GM12878 (cell line): ENCODE results near the gene GRK5. TPM values are rescaled to one million over a fixed set of nuclear protein-coding genes. Genes with fewer than 3 reads are reported as not detected.
A peak's percentile ranks its signal among the peaks of the same experiment; 100 is the strongest.

Experiments
- BCL11A ChIP-seq: IDR thresholded peaks from 2 replicates; pipeline ENCODE4 v1.6.1; 2011; ENCODE audit warnings: low read depth, low read length
- MLLT1 ChIP-seq: fragments of 450-650 bp; IDR thresholded peaks from 2 replicates; pipeline ENCODE4 v1.6.1; 2016; ENCODE audit warnings: mild to moderate bottlenecking
- NFIC ChIP-seq: IDR thresholded peaks from 2 replicates; pipeline ENCODE4 v1.6.1; 2012; ENCODE audit warnings: low read depth, mild to moderate bottlenecking, inconsistent platforms, low read length, moderate library complexity
- ZBTB11 ChIP-seq: fragments of 450-650 bp; formaldehyde crosslinking; IDR thresholded peaks from 2 replicates; pipeline ENCODE4 v1.5.0; 2022; ENCODE audit warnings: mild to moderate bottlenecking, missing genetic modification characterization
- polyA plus RNA-seq, 11 experiments: library from polyadenylated mRNA; depleted of rRNA in 4 of 11; unstranded in 6 of 11; stranded (reverse) in 5 of 11; fragments of >200 nt; fragmentation: Nextera tagmentation in 4 of 11; fragmentation: Illumina TruSeq in 1 of 11; extraction: Ambion mirVana in 4 of 11; extraction: Trizol in 1 of 11; gene quantifications; 1 replicate in 1 of 11; 2 replicates in 10 of 11; pipeline versions ENCODE4 v1.2.1 to v1.2.3, GENCODE V29; 2011 to 2016; ENCODE audit warnings: inconsistent platforms in 2 of 11, missing spikeins in 2 of 11, low read depth in 1 of 11
- total RNA-seq, 4 experiments: library from RNA; depleted of rRNA in 3 of 4; stranded (reverse); fragments of >200 nt in 3 of 4; fragmentation: Illumina TruSeq in 1 of 4; extraction: Trizol in 1 of 4; gene quantifications; 2 replicates each; pipeline versions ENCODE4 v1.2.1 to v1.2.3, GENCODE V29; 2013 to 2021
- TF ChIP-seq, protein P1 (sequence below): fragments of 450-650 bp; IDR thresholded peaks from 2 replicates; pipeline ENCODE4 v1.6.1; 2017; ENCODE audit warnings: low read depth, mild to moderate bottlenecking, moderate library complexity
- TF ChIP-seq, protein P2 (sequence below): fragments of 450-650 bp; IDR thresholded peaks from 2 replicates; pipeline ENCODE4 v1.6.1; 2017; ENCODE audit warnings: mild to moderate bottlenecking, moderate library complexity

The GRK5 gene
- total and polyA plus RNA-seq, 10 of the 15 experiments (the other 5 are each of a cell fraction or from before 2014, with no cell fraction given): 0.11 to 22.1 (median 10.0) TPM

GRCh38 chr10:119189811-119190282 lies 17.5 kb upstream of the GRK5 start (continued):
- TF ChIP-seq ZBTB11 (CRISPR knock-in tag) (no peak), MLLT1 (peak; percentile 48; the same call in 1 of the 2 replicates), NFIC (peak; percentile 86), BCL11A (peak; percentile 59; the same call in 1 of the 2 replicates)
- TF ChIP-seq, protein P1, sequence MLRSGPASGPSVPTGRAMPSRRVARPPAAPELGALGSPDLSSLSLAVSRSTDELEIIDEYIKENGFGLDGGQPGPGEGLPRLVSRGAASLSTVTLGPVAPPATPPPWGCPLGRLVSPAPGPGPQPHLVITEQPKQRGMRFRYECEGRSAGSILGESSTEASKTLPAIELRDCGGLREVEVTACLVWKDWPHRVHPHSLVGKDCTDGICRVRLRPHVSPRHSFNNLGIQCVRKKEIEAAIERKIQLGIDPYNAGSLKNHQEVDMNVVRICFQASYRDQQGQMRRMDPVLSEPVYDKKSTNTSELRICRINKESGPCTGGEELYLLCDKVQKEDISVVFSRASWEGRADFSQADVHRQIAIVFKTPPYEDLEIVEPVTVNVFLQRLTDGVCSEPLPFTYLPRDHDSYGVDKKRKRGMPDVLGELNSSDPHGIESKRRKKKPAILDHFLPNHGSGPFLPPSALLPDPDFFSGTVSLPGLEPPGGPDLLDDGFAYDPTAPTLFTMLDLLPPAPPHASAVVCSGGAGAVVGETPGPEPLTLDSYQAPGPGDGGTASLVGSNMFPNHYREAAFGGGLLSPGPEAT: peak; percentile 85
- TF ChIP-seq, protein P2, sequence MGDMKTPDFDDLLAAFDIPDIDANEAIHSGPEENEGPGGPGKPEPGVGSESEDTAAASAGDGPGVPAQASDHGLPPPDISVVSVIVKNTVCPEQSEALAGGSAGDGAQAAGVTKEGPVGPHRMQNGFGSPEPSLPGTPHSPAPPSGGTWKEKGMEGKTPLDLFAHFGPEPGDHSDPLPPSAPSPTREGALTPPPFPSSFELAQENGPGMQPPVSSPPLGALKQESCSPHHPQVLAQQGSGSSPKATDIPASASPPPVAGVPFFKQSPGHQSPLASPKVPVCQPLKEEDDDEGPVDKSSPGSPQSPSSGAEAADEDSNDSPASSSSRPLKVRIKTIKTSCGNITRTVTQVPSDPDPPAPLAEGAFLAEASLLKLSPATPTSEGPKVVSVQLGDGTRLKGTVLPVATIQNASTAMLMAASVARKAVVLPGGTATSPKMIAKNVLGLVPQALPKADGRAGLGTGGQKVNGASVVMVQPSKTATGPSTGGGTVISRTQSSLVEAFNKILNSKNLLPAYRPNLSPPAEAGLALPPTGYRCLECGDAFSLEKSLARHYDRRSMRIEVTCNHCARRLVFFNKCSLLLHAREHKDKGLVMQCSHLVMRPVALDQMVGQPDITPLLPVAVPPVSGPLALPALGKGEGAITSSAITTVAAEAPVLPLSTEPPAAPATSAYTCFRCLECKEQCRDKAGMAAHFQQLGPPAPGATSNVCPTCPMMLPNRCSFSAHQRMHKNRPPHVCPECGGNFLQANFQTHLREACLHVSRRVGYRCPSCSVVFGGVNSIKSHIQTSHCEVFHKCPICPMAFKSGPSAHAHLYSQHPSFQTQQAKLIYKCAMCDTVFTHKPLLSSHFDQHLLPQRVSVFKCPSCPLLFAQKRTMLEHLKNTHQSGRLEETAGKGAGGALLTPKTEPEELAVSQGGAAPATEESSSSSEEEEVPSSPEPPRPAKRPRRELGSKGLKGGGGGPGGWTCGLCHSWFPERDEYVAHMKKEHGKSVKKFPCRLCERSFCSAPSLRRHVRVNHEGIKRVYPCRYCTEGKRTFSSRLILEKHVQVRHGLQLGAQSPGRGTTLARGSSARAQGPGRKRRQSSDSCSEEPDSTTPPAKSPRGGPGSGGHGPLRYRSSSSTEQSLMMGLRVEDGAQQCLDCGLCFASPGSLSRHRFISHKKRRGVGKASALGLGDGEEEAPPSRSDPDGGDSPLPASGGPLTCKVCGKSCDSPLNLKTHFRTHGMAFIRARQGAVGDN: peak; percentile 35; the same call in 1 of the 2 replicates
- TF ChIP-seq, all 136 proteins: peak for 18
